ENCODE measurements around the gene WHRN.
A peak's percentile ranks its signal among the peaks of the same experiment; 100 is the strongest.

WHRN gene

DNA sequence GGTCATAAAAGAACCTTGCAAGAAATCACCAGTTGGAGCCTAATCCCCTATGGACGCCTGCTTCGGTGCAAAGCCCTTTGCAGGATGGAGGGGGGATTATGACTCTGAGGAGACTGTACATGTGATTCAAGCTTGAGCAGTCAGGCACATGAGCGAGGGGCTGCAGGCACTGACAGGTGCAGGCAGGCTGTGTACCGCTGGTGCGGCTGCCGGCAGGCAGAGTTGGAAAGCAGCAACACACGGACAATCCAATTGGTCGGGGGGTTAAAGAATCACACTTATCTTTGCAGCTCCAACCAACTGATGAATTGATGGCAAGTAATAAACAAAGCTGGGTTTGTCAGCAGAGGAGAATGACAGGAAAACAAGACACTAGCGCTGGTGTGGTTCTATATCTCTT lies 5.7 kb downstream of the WHRN start:
- DNase-seq (ENCODE audit: low read depth), result no peak
- no peak overlapping the region for H3K4me3 ChIP-seq (ENCODE audit: low read length)
- TF ChIP-seq, protein P1, sequence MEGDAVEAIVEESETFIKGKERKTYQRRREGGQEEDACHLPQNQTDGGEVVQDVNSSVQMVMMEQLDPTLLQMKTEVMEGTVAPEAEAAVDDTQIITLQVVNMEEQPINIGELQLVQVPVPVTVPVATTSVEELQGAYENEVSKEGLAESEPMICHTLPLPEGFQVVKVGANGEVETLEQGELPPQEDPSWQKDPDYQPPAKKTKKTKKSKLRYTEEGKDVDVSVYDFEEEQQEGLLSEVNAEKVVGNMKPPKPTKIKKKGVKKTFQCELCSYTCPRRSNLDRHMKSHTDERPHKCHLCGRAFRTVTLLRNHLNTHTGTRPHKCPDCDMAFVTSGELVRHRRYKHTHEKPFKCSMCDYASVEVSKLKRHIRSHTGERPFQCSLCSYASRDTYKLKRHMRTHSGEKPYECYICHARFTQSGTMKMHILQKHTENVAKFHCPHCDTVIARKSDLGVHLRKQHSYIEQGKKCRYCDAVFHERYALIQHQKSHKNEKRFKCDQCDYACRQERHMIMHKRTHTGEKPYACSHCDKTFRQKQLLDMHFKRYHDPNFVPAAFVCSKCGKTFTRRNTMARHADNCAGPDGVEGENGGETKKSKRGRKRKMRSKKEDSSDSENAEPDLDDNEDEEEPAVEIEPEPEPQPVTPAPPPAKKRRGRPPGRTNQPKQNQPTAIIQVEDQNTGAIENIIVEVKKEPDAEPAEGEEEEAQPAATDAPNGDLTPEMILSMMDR (conservative IDR thresholded peaks at IDR 0.05; ENCODE audit: low read length), result no peak

DNA sequence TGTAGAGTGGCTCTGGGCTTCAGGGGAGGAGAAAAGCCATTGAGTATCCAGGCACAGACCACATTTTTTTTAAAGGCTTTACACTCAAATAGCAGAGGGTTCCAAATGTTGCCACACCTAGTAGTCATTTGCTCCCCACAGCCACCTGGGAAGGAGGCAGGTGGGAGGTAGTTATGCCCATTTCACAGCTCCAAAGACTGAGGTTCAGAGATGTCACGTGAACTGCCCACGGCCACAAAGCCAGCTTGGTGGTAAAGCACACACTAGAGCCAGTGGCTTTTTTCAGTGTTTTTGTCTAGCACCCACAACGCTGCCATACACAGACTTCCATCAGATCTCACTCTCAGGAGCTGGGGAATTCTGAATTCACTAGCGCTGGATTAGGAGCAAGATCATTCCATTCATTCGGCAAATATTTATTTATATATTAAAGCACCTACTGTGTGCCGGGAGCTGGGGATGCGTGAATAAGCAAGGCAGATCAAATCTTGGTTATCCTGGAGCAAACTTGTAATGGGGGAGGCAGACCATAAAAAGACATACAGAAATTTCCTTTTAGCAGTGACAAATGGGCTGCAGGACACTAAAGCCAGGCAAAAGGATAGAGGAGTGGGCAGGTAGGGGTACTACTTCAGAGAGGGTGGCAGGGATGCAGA lies 7.4 kb downstream of the WHRN start:
- H3K4me3 ChIP-seq (ENCODE audit: low read length), result no peak overlapping the region
- DNase-seq (ENCODE audit: low read depth), result no peak
- TF ChIP-seq, protein P1 (conservative IDR thresholded peaks at IDR 0.05; ENCODE audit: low read length), result no peak

- H3K4me3 ChIP-seq (ENCODE audit: low read length), result no peak overlapping the region
- TF ChIP-seq, protein P1 (conservative IDR thresholded peaks at IDR 0.05; ENCODE audit: low read length), result no peak
- DNase-seq (ENCODE audit: low read depth), result peak; percentile 12
Measured at GRCh38 chr9:114497236-114497635, 8.0 kb downstream of the WHRN start.

- no peak for DNase-seq (ENCODE audit: low read depth)
- H3K4me3 ChIP-seq (ENCODE audit: low read length), result no peak overlapping the region
- TF ChIP-seq, protein P1 (conservative IDR thresholded peaks at IDR 0.05; ENCODE audit: low read length), result no peak
Measured at GRCh38 chr9:114496011-114496410, 9.3 kb downstream of the WHRN start.

- TF ChIP-seq, protein P1 (conservative IDR thresholded peaks at IDR 0.05; ENCODE audit: low read length), result no peak
- DNase-seq (ENCODE audit: low read depth), result no peak
- no peak overlapping the region for H3K4me3 ChIP-seq (ENCODE audit: low read length)
Measured at GRCh38 chr9:114494776-114495569, 10.3 kb downstream of the WHRN start.

GRCh38 chr9:114493521-114494184 lies 11.6 kb downstream of the WHRN start:
- no peak for DNase-seq (ENCODE audit: low read depth)
- TF ChIP-seq, protein P1 (conservative IDR thresholded peaks at IDR 0.05; ENCODE audit: low read length), result no peak
- no peak overlapping the region for H3K4me3 ChIP-seq (ENCODE audit: low read length)
